Measurements from ENCODE around the gene ITGB8.

DNA sequence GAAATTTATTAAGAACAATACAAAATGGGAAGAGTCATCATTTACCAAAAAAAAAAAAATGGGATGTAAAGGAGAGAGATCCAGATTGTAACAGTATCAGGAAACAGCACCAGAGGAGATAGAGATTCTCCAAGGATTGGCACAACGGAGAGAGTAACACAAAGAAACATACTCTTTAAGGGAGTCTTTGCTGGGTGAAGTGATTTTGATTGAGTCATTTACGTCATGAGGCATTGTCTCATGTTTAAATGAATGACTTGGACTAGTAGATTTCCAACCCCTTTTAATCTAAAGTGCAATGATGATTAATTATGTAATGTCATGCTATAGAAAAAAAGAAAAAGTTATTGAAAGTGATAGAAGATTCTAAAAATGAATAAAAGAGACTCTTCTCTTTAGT, 68.8 kb downstream of the ITGB8 start:
- TF ChIP-seq EWSR1 (IDR thresholded peaks at IDR 0.05; ENCODE audit: borderline replicate concordance, low read depth, partially characterized antibody) (no peak), TARDBP (IDR thresholded peaks at IDR 0.05) (no peak), ZNF780A (CRISPR knock-in tag; IDR thresholded peaks at IDR 0.05) (no peak), POLR2A (conservative IDR thresholded peaks at IDR 0.05) (no peak), ZNF124 (CRISPR knock-in tag; IDR thresholded peaks at IDR 0.05) (no peak)
- TF ChIP-seq, protein P1, sequence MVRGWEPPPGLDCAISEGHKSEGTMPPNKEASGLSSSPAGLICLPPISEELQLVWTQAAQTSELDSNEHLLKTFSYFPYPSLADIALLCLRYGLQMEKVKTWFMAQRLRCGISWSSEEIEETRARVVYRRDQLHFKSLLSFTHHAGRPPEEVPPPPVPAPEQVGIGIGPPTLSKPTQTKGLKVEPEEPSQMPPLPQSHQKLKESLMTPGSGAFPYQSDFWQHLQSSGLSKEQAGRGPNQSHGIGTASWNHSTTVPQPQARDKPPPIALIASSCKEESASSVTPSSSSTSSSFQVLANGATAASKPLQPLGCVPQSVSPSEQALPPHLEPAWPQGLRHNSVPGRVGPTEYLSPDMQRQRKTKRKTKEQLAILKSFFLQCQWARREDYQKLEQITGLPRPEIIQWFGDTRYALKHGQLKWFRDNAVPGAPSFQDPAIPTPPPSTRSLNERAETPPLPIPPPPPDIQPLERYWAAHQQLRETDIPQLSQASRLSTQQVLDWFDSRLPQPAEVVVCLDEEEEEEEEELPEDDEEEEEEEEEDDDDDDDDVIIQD (CRISPR knock-in tag; IDR thresholded peaks at IDR 0.05): no peak
- TF ChIP-seq, protein P2, sequence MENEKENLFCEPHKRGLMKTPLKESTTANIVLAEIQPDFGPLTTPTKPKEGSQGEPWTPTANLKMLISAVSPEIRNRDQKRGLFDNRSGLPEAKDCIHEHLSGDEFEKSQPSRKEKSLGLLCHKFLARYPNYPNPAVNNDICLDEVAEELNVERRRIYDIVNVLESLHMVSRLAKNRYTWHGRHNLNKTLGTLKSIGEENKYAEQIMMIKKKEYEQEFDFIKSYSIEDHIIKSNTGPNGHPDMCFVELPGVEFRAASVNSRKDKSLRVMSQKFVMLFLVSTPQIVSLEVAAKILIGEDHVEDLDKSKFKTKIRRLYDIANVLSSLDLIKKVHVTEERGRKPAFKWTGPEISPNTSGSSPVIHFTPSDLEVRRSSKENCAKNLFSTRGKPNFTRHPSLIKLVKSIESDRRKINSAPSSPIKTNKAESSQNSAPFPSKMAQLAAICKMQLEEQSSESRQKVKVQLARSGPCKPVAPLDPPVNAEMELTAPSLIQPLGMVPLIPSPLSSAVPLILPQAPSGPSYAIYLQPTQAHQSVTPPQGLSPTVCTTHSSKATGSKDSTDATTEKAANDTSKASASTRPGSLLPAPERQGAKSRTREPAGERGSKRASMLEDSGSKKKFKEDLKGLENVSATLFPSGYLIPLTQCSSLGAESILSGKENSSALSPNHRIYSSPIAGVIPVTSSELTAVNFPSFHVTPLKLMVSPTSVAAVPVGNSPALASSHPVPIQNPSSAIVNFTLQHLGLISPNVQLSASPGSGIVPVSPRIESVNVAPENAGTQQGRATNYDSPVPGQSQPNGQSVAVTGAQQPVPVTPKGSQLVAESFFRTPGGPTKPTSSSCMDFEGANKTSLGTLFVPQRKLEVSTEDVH (IDR thresholded peaks at IDR 0.05; ENCODE audit: low read depth, partially characterized antibody): no peak
